Endothelial cell of umbilical vein (primary cell): ENCODE data around the gene STK10. TPM values are rescaled to one million over a fixed set of nuclear protein-coding genes. Genes with fewer than 3 reads are reported as not detected.

Experiments
- BruUV-seq: library from RNA; stranded (reverse); fragments of 400-500 nt; replicated peaks from 2 replicates; lab custom pipeline; 2021; lab: Mats Ljungman, UMichigan
- CTCF ChIA-PET: fragments of 300-600, 350-600 bp; sonication (Branson Sonifier 250); formaldehyde crosslinking; loops from one replicate; lab custom pipeline; 2021; ENCODE audit warnings: antibody characterized with exemption, inconsistent platforms; lab: Charles Lee
- POLR2A ChIA-PET: fragments of 300-600, 350-600 bp; sonication (Branson Sonifier 250); formaldehyde crosslinking; loops from one replicate; lab custom pipeline; 2021; ENCODE audit warnings: antibody characterized with exemption, inconsistent platforms; lab: Charles Lee
- DNase-seq: peaks from one replicate; pipeline ENCODE4 v3.0.0-alpha.2; 2011; ENCODE audit warnings: low read depth, low spot score
- FAIRE-seq: peaks from 2 replicates; lab custom pipeline; 2011; peaks lifted over from hg19 to GRCh38; lab: Jason Lieb, UNC
- H2AFZ ChIP-seq: 2 replicates; pipeline ENCODE4 v1.6.0; 2012; ENCODE audit warnings: low read depth, low read length, control low read depth, inconsistent platforms
- H3K27ac ChIP-seq: 2 replicates; pipeline ENCODE4 v1.5.1; 2011; ENCODE audit warnings: low read depth, mild to moderate bottlenecking, control low read depth, low read length, moderate library complexity; ENCODE audit not compliant: insufficient read depth
- H3K27me3 ChIP-seq, 2 experiments: 2 replicates each; pipeline versions ENCODE4 v1.6.0 to v1.6.1; 2011; ENCODE audit warnings: low read length in 2 of 2, mixed read lengths in 1 of 2; ENCODE audit not compliant: control insufficient read depth in 2 of 2, insufficient read depth in 2 of 2
- H3K36me3 ChIP-seq, 2 experiments: 2 replicates in 1 of 2; 3 replicates in 1 of 2; pipeline ENCODE4 v1.5.1; 2011; ENCODE audit warnings: low read length in 2 of 2, mild to moderate bottlenecking in 1 of 2, moderate library complexity in 1 of 2; ENCODE audit not compliant: control insufficient read depth in 2 of 2, insufficient read depth in 2 of 2; ENCODE audit errors: extremely low read depth in 1 of 2
- H3K4me1 ChIP-seq: 3 replicates; pipeline ENCODE4 v1.5.1; 2011; ENCODE audit warnings: mild to moderate bottlenecking, low read length; ENCODE audit not compliant: control insufficient read depth, insufficient read depth; ENCODE audit errors: extremely low read depth
- H3K4me2 ChIP-seq: 2 replicates; pipeline ENCODE4 v1.6.1; 2011; ENCODE audit warnings: low read length, control low read depth, mixed read lengths; ENCODE audit not compliant: insufficient read depth
- H3K4me3 ChIP-seq, 3 experiments: fragments of 200-600 bp in 1 of 3; sonication (generic), shearing (Covaris generic) in 1 of 3; replicated peaks in 1 of 3; 2 replicates each; pipeline ENCODE4 v1.5.1; 2011 to 2016; ENCODE audit warnings: control low read depth in 3 of 3, low read length in 3 of 3, mild to moderate bottlenecking in 2 of 3, inconsistent platforms in 1 of 3, low read depth in 1 of 3, moderate library complexity in 1 of 3; ENCODE audit not compliant: insufficient read depth in 1 of 3
- H3K79me2 ChIP-seq: 2 replicates; pipeline ENCODE4 v1.6.0; 2012; ENCODE audit warnings: low read length, inconsistent platforms; ENCODE audit not compliant: control insufficient read depth, insufficient read depth
- H3K9ac ChIP-seq: replicated peaks from 2 replicates; pipeline ENCODE3; 2011; ENCODE audit warnings: low read length, control low read depth; ENCODE audit not compliant: insufficient read depth; ENCODE audit errors: extremely low read depth
- H3K9me1 ChIP-seq: replicated peaks from 3 replicates; pipeline ENCODE4 v1.6.0; 2011; ENCODE audit warnings: mild to moderate bottlenecking, low read length; ENCODE audit not compliant: control insufficient read depth, insufficient read depth; ENCODE audit errors: extremely low read depth
- H3K9me3 ChIP-seq: replicated peaks from 2 replicates; pipeline ENCODE4 v1.5.1; 2012; ENCODE audit warnings: low read length, inconsistent platforms; ENCODE audit not compliant: control insufficient read depth, insufficient read depth
- H4K20me1 ChIP-seq: replicated peaks from 2 replicates; pipeline ENCODE3; 2011; ENCODE audit warnings: mild to moderate bottlenecking, low read length; ENCODE audit not compliant: control insufficient read depth, insufficient read depth; ENCODE audit errors: extremely low read depth
- FOS ChIP-seq: IDR thresholded peaks from 2 replicates; pipeline ENCODE4 v1.6.1; 2011; ENCODE audit warnings: mild to moderate bottlenecking, low read length, moderate library complexity, borderline replicate concordance; ENCODE audit not compliant: insufficient read depth
- JUN ChIP-seq: IDR thresholded peaks from 2 replicates; pipeline ENCODE4 v1.6.1; 2011; ENCODE audit warnings: borderline replicate concordance, low read depth; ENCODE audit not compliant: insufficient read length, insufficient read depth
- MYC ChIP-seq: IDR thresholded peaks from one replicate; pipeline ENCODE4 v1.6.1; 2011; ENCODE audit warnings: mild to moderate bottlenecking, low read depth, low read length
- POLR2A ChIP-seq: IDR thresholded peaks from 2 replicates; pipeline ENCODE4 v1.6.1; 2012; ENCODE audit warnings: low read depth, mild to moderate bottlenecking, control low read depth, low read length
- POLR2AphosphoS5 ChIP-seq: IDR thresholded peaks from 2 replicates; pipeline ENCODE4 v1.6.1; 2012; ENCODE audit warnings: low read depth, mild to moderate bottlenecking, control low read depth, low read length, moderate library complexity; ENCODE audit not compliant: insufficient read depth
- dilution Hi-C: fragments of 300-500 bp; cut with MboI; formaldehyde crosslinking; loops from one replicate; pipeline ENCODE4 v1.15.0; 2019; ENCODE audit warnings: low sequenced_read_pairs; ENCODE audit not compliant: extremely low pct_ligation_motif_present
- intact Hi-C: fragments of 100-400 bp; cut with micrococcal nuclease; formaldehyde crosslinking; loops from one replicate; pipeline ENCODE4 v1.10.0; 2022
- polyA plus RNA-seq, 4 experiments: library from polyadenylated mRNA; depleted of rRNA in 3 of 4; stranded (reverse) in 3 of 4; unstranded in 1 of 4; fragments of >200 nt; gene quantifications; 2 replicates each; pipeline versions ENCODE4 v1.2.1 to v1.2.3, GENCODE V29; 2011 to 2012; ENCODE audit warnings: missing spikeins in 1 of 4
- total RNA-seq: library from RNA; stranded (reverse); gene quantifications from 2 replicates; pipeline ENCODE4 v1.2.3, GENCODE V29; 2021
- TF ChIP-seq, protein P1 (sequence below), 2 donors: IDR thresholded peaks; 1 replicate in 1 of 2; 2 replicates in 1 of 2; pipeline ENCODE4 v1.5.1; 2011; ENCODE audit warnings: low read length in 2 of 2, mild to moderate bottlenecking in 2 of 2, moderate library complexity in 2 of 2, control low read depth in 1 of 2, inconsistent platforms in 1 of 2, low read depth in 1 of 2; ENCODE audit not compliant: insufficient read depth in 1 of 2; ENCODE audit errors: extremely low read depth in 1 of 2
- TF ChIP-seq, protein P2 (sequence below): IDR thresholded peaks from 2 replicates; pipeline ENCODE4 v1.6.1; 2011; ENCODE audit not compliant: insufficient read depth, insufficient read length

STK10 gene
- total and polyA plus RNA-seq, 2 donors (not counting 3 experiments of a cell fraction or from before 2014, with no cell fraction given) = 16.9 to 47.2 TPM

DNA sequence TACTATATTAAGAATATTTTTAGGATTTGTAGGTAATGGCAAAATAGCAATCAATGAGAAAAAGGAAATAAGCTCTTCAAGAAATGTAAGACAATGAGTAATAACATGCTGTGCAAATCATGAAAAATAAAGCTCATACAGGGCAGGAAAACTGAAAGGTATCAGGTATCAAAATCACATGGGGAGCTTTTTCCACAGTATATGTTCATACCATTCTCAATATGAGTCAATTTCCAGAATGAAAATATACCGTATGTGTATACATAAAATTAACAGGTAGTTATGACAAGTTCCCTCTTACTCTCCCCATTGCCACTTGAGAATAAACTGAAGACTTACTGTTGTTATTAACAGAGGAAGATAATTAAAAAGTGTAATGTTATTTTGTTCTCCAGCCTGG is 41.9 kb upstream of the STK10 start:
- Histone ChIP-seq H3K36me3 (peaks cover 2 to 3% of the 10 kb centered on the region in 2 experiments), H3K79me2 (no peaks in the 10 kb centered on the region), H3K4me3 (no peak overlapping the region), H3K9me1 (peaks cover 2% of the 10 kb centered on the region), H3K4me2 (no peak overlapping the region), H3K27me3 (no peaks in the 10 kb centered on the region), H3K9ac (no peak overlapping the region), H4K20me1 (no peaks in the 10 kb centered on the region), H3K27ac (no peak overlapping the region), H2AFZ (no peak overlapping the region), H3K4me1 (no peaks in the 10 kb centered on the region), H3K9me3 (no peaks in the 10 kb centered on the region)
- POLR2A ChIA-PET = no interaction called here
- CTCF ChIA-PET = interaction anchor here (1.0 to 1.1 kb wide), 3 partner anchors 40 to 318 kb away, joined by 3 to 4 read pairs (median 3); partner anchors contain the start of gene STK10
- dilution Hi-C loops = no loop called here
- FAIRE-seq = no peak
- BruUV-seq = no TSS peak
- intact Hi-C loops = no loop called here
- no peak for DNase-seq
- TF ChIP-seq MYC (no peak), JUN (no peak), POLR2A (no peak), POLR2AphosphoS5 (no peak), FOS (no peak)
- TF ChIP-seq, protein P1, sequence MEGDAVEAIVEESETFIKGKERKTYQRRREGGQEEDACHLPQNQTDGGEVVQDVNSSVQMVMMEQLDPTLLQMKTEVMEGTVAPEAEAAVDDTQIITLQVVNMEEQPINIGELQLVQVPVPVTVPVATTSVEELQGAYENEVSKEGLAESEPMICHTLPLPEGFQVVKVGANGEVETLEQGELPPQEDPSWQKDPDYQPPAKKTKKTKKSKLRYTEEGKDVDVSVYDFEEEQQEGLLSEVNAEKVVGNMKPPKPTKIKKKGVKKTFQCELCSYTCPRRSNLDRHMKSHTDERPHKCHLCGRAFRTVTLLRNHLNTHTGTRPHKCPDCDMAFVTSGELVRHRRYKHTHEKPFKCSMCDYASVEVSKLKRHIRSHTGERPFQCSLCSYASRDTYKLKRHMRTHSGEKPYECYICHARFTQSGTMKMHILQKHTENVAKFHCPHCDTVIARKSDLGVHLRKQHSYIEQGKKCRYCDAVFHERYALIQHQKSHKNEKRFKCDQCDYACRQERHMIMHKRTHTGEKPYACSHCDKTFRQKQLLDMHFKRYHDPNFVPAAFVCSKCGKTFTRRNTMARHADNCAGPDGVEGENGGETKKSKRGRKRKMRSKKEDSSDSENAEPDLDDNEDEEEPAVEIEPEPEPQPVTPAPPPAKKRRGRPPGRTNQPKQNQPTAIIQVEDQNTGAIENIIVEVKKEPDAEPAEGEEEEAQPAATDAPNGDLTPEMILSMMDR (IDR thresholded peaks at IDR 0.05; ENCODE audit: extremely low read depth in 1 of 2, insufficient read depth in 1 of 2, low read depth in 1 of 2, low read length in 2 of 2) = no peak

DNA sequence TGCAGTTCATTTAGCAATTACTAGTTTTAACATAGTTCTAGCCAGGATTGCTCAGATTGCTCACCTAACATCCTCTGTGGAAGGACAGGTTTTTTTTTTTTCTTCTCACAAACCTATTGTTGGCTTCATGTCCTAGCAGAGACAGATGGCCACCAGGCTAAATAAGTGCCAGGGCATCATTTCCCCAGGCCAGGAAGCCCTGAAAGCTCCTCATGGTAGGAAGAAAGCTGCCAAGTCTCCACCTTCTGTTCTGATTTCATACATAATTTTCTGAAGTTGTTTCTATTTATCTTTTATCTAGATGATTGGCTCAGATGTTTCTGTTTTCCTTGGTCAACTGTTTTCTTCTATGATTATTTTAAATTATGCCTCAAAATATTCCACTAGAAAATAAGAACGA is 37.0 kb upstream of the STK10 start:
- no TSS peak for BruUV-seq
- Histone ChIP-seq H3K27ac (no peak overlapping the region), H3K9me1 (no peaks in the 10 kb centered on the region), H3K9me3 (no peaks in the 10 kb centered on the region), H3K4me2 (no peak overlapping the region), H3K4me1 (no peaks in the 10 kb centered on the region), H3K4me3 (no peak overlapping the region), H3K27me3 (no peaks in the 10 kb centered on the region), H2AFZ (no peak overlapping the region), H3K36me3 (peaks cover 0 to 4% of the 10 kb centered on the region in 2 experiments), H4K20me1 (peaks cover 7% of the 10 kb centered on the region), H3K79me2 (peaks cover 7% of the 10 kb centered on the region), H3K9ac (no peak overlapping the region)
- no peak for TF ChIP-seq JUN
- TF ChIP-seq, protein P2, sequence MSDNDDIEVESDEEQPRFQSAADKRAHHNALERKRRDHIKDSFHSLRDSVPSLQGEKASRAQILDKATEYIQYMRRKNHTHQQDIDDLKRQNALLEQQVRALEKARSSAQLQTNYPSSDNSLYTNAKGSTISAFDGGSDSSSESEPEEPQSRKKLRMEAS = no peak
- intact Hi-C loops (no loop called here), dilution Hi-C loops (no loop called here)
- ChIA-PET POLR2A (no interaction called here), CTCF (no interaction called here)
- DNase-seq = no peak
- no peak for FAIRE-seq
